Measurements from ENCODE around the gene RBM38. TPM values are rescaled to one million over a fixed set of nuclear protein-coding genes. Genes with fewer than 3 reads are reported as not detected.
A peak's percentile ranks its signal among the peaks of the same experiment; 100 is the strongest.

RBM38 gene
- total and polyA plus RNA-seq, 9 of the 15 experiments (the other 6 are each of a cell fraction or from before 2014, with no cell fraction given), result 0.28 to 82.4 (median 33.2) TPM

- ATAC-seq (peak; percentile 47), FAIRE-seq (no peak), DNase-seq (ENCODE audit: extremely low read depth in 1 of 4, low spot score in 3 of 4) (peak; percentile 77 to 78 (median 78))
- no peaks in the 10 kb centered on the region for H3K9me1 ChIP-seq (ENCODE audit: control insufficient read depth, insufficient read depth, low read length)
- in situ Hi-C loops (cut with MboI) (no loop called here), intact Hi-C loops (cut with micrococcal nuclease) (no loop called here)
- H3K9me3 ChIP-seq (replicated peaks; ENCODE audit: control insufficient read depth, insufficient read depth, low read depth, low read length), result no peaks in the 10 kb centered on the region
- ChIA-PET CTCF (ENCODE audit: low intra/inter-chr PET ratio) (no interaction called here), POLR2A (interaction anchor here (0.6 to 1.7 kb wide), 4 partner anchors 16 to 57 kb away, joined by 3 to 6 read pairs (median 3); no protein-coding TSS in a partner anchor)
- WGBS (ENCODE audit: insufficient coverage, low coverage, missing lambda C conversion rate), result 12% methylated on average over 19 of the region's 19 CpGs
- H3K4me3 ChIP-seq, result no peak overlapping the region
- peaks cover 66 to 69% of the 10 kb centered on the region in 2 experiments for H3K4me1 ChIP-seq (replicated peaks in 1 of 2; ENCODE audit: control insufficient read depth in 2 of 2, insufficient read depth in 2 of 2, low read length in 2 of 2)
- peak overlapping the region; percentile 87 for H2AFZ ChIP-seq (ENCODE audit: low read depth, low read length)
- no peaks in the 10 kb centered on the region for H4K20me1 ChIP-seq (replicated peaks; ENCODE audit: control insufficient read depth, insufficient read depth, low read length)
- peaks cover 4% of the 10 kb centered on the region; the same call in 1 of the 3 replicates for H3K36me3 ChIP-seq (ENCODE audit: control insufficient read depth, insufficient read depth, low read length)
- no peaks in the 10 kb centered on the region for H3K27me3 ChIP-seq (ENCODE audit: control insufficient read depth in 2 of 2, insufficient read depth in 2 of 2, low read length in 2 of 2)
- peak overlapping the region; percentile 73; the same call in 2 of the 3 replicates for H3K27ac ChIP-seq (ENCODE audit: extremely low read depth, low read depth, low read length)
- peak overlapping the region; percentile 24 to 80; a peak in 3 of 4 replicates for H3K9ac ChIP-seq (ENCODE audit: insufficient read depth in 1 of 2, low read depth in 2 of 2, low read length in 2 of 2)
- peak overlapping the region; percentile 70 for H3K4me2 ChIP-seq (ENCODE audit: insufficient read depth, low read length)
- no peaks in the 10 kb centered on the region for H3K79me2 ChIP-seq (ENCODE audit: control insufficient read depth, insufficient read depth, low read length)
- BruUV-seq (replicated peaks), result no TSS peak
- TF ChIP-seq CEBPG (CRISPR knock-in tag; IDR thresholded peaks at IDR 0.05), result no peak
- TF ChIP-seq CEBPG (tag; conservative IDR thresholded peaks at IDR 0.05 in 1 of 2, IDR thresholded peaks at IDR 0.05 in 1 of 2), result no peak
- TF ChIP-seq NFRKB (IDR thresholded peaks at IDR 0.05; ENCODE audit: low read depth), result no peak
- TF ChIP-seq ZNF444 (CRISPR knock-in tag; IDR thresholded peaks at IDR 0.05), result no peak
- no peak for TF ChIP-seq NONO (IDR thresholded peaks at IDR 0.05; ENCODE audit: low read depth in 2 of 2, low read length in 1 of 2)
- no peak for TF ChIP-seq TAF1 (IDR thresholded peaks at IDR 0.05; ENCODE audit: control insufficient read depth, extremely low read depth, insufficient read depth, low read length, severe bottlenecking)
- TF ChIP-seq ZC3H11A (IDR thresholded peaks at IDR 0.05; ENCODE audit: low read depth, low read length), result no peak
- TF ChIP-seq ZNF3 (CRISPR knock-in tag; IDR thresholded peaks at IDR 0.05), result no peak
- TF ChIP-seq ZNF79 (CRISPR knock-in tag; IDR thresholded peaks at IDR 0.05; ENCODE audit: low read depth), result no peak
- TF ChIP-seq E2F4 (CRISPR knock-in tag; IDR thresholded peaks at IDR 0.05; ENCODE audit: low read depth), result no peak
- TF ChIP-seq, protein P1, sequence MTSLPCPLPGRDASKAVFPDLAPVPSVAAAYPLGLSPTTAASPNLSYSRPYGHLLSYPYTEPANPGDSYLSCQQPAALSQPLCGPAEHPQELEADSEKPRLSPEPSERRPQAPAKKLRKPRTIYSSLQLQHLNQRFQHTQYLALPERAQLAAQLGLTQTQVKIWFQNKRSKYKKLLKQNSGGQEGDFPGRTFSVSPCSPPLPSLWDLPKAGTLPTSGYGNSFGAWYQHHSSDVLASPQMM (CRISPR knock-in tag; IDR thresholded peaks at IDR 0.05), result no peak
These were observed 23.8 kb downstream of the RBM38 start for GRCh38 chr20:57414867-57415592.
